ENCODE results near the gene MAGI3.
"Not testable (repeated sequence)": the region's sequence is repeated elsewhere in the genome, so short reads cannot be mapped to it uniquely, and the experiment has no call there.

The MAGI3 gene

GRCh38 chr1:113593550-113594297 lies 203.4 kb downstream of the MAGI3 start:
- DNase-seq, result no peak

- not testable (repeated sequence) for DNase-seq
These were observed 214.2 kb downstream of the MAGI3 start for GRCh38 chr1:113604466-113604865.

- DNase-seq, result no peak
These were observed 214.8 kb downstream of the MAGI3 start for GRCh38 chr1:113605146-113605545.

- no peak for DNase-seq
These were observed 218.1 kb downstream of the MAGI3 start for GRCh38 chr1:113608399-113608798.

DNA sequence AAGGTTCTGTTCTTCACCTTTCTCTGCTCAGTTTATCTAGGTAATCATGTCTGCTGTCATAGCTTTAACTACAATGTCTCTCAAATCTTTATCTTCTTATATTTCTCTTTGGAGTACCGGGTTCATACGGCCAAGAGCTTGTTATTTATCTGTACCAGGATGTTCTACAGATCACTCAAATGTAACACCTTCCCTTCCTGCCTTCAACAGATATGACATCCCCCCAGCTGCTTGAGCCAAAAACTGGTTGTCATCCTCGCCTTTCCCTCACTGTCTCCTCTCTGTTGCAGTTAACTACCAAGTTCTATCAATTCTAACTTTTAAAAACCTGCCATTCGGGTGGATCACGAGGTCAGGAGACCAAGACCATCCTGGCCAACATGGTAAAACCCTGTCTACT lies 220.1 kb downstream of the MAGI3 start:
- no peak for DNase-seq

GRCh38 chr1:113615425-113615824 lies 225.1 kb downstream of the MAGI3 start:
- DNase-seq, result no peak

GRCh38 chr1:113616156-113616555 lies 225.8 kb downstream of the MAGI3 start:
- DNase-seq, result no peak

GRCh38 chr1:113617438-113618141 lies 227.3 kb downstream of the MAGI3 start:
- no peak for DNase-seq

- DNase-seq, result no peak
These were observed 238.7 kb downstream of the MAGI3 start for GRCh38 chr1:113628997-113629396.

- DNase-seq, result no peak
These were observed 240.3 kb downstream of the MAGI3 start for GRCh38 chr1:113630340-113631327.

DNA sequence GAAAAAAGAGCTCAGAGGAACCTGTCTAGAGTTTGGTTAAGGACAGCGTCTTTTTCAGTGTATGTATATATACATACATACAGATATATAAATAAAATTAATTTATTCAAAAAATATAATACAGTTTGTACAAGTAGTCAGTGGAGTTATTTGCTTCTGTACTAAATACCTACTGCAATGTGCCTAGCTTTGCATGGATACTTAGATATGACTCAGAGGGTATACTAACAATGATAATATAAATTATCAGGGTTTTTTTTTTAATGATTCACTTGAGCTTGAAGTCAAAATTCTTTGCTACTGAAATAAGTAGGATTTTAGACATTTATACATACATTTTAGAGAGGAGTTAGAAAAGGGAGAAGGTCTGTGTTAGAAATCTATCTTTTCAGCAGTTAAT lies 251.1 kb downstream of the MAGI3 start:
- DNase-seq, result no peak

DNA sequence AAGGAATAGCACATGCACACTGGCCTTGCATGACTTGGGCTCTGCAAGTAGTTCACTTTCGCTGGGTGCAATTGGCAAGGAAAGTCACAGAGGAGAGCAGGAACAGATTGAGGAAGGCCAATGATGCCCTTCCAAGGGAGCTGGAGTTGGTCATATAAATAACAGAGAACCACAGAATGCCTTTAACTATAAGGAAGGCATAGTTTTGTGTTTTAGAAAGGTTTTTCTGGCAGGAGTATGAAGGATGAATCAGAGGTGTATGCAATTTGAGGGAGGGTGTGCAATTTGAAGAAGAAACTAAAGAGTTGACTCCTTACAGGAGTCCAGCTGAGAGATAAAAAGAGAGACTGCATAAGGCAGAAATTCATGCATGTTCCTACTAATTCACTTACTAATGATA lies 256.8 kb downstream of the MAGI3 start:
- DNase-seq, result no peak

DNA sequence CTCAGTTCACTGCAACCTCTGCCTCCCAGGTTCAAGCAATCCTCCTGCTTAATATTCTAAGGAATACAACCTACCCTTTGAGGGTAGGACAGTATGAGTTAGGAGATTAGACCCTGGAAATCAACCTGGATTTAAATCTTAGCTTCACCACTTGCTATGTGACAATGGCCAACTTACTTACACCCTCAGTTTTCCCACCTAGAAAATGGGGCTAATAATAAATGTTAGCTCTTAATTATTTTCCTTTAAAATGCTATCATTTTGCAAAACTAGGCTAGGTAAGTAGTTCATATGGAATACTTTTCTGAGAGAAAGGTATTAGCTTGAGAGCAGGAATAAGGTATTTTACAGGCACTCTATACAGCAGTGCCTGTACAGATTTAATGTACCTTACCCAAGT lies 258.2 kb downstream of the MAGI3 start:
- DNase-seq, result no peak

DNA sequence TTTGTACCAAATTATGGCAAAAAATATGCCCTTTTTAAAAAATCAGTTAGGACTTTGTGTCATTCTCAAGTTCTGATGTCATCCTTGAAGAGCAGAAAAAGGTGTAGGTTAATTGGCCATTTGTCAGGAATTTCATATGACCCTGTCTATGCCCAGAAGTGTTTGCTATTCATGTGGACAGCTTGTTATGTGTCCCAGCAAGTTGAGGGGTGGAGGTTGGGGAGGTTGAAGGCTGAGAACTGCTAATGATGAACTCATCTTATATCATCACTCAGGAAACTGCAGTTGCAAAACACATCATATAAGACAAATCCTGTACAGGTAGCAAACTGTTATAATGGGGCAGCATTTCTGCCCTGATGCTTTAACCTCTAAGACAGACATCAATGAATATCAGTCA lies 262.5 kb downstream of the MAGI3 start:
- DNase-seq, result no peak

GRCh38 chr1:113653741-113654140 lies 263.4 kb downstream of the MAGI3 start:
- DNase-seq, result no peak

- DNase-seq, result no peak
These were observed 264.6 kb downstream of the MAGI3 start for GRCh38 chr1:113654883-113655282.

DNA sequence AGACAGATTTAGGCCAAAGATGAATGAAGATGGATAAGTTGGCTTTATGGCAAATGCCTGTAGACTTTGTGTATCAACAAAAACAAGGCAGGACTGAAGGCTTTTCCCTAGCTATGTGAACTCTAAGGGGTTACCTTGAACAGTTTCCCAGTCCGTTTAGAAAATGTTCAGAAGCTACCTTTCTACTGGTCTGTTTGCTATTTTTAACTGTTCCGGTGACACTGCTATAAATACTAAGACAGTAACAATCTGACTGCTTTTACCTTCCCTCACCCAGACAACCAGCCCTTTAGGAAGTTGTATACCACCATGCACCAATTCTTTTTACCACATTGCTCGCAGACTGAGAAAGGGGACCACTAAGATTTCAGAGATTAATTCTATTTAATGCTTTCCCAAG lies 266.8 kb downstream of the MAGI3 start:
- no peak for DNase-seq

DNA sequence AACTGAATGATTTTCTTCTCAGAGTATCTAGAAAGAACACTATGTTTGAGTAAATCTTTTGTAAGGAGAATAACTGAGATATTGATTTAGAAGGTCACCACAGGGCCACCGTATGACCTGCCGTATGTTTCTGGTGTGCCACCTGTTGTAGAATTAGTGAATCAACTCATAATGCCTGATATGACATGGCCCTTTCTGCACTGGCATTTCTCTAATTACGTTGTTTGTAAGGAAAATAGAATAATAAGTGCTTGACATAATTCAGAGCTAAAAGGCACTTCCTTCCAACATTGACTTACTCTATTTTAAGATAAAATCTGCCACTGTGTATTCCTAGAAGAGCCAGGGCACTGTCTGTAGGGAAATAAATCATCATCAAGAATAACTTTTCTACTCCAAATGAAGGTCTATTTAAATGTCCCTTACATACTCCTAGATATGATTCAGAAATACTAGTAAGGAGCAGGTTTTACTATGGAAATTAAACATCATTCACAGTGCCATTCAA lies 267.3 kb downstream of the MAGI3 start:
- DNase-seq, result no peak

- no peak for DNase-seq
These were observed 268.7 kb downstream of the MAGI3 start for GRCh38 chr1:113659035-113659434.

GRCh38 chr1:113659556-113659955 lies 269.2 kb downstream of the MAGI3 start:
- DNase-seq, result no peak

- DNase-seq, result no peak
These were observed 269.8 kb downstream of the MAGI3 start for GRCh38 chr1:113660088-113660487.

- DNase-seq, result no peak
These were observed 271.8 kb downstream of the MAGI3 start for GRCh38 chr1:113662101-113662500.

All from AML-193 (cell line).